Left cardiac atrium (tissue), 4 donors: ENCODE measurements around the gene NOL7. TPM values are rescaled to one million over a fixed set of nuclear protein-coding genes. Genes with fewer than 3 reads are reported as not detected.

Experiments used
- ATAC-seq, 2 donors: fragments of 200-7000 bp; cut with Tn5 transposase; one replicate each; pipeline ENCODE4 v1.9.1; 2020; ENCODE audit warnings: mild to moderate bottlenecking in 2 of 2, moderate library complexity in 2 of 2
- DNase-seq: peaks from one replicate; pipeline ENCODE4 v3.0.0-alpha.2; 2020
- intact Hi-C, 2 donors: fragments of 100-400 bp; cut with DNase I; formaldehyde crosslinking; loops; one replicate each; pipeline versions ENCODE4 v1.14.1 to v1.15.1; 2022 to 2023
- long read RNA-seq: library from polyadenylated mRNA; unstranded; transcript quantifications from one replicate; pipeline ENCODE4 v2.0.0, GENCODE V29; 2021
- total RNA-seq, 2 donors: library from RNA; stranded (reverse); fragmentation: NEBNext Ultra II Directional; extraction: Animal tissue kit (Norgen Biotek cat#: 25700); gene quantifications; one replicate each; pipeline ENCODE4 v1.2.1, GENCODE V29; 2021
- donor health status: DM: no; HTN: yes; CAD: no.
- donor health status: DM: no; HTN: yes; CAD: no; lungs with severe emphysema.
- donor health status: DM: yes; HTN: yes; CAD: no.
- donor health status: Dilated cardiomyopathy.

Gene NOL7
- 10 to 100 TPM; 41.4 to 50.5 TPM for total RNA-seq
- long read RNA-seq, transcript NOL7-202 (8 exons, 1,184 nt), result major isoform, 33 of 35 reads
- long read RNA-seq, partial matches to known transcripts, result 2 of 35 reads
- long read RNA-seq, other reads (novel, unspliced or antisense), result 0 of 35 reads

DNA sequence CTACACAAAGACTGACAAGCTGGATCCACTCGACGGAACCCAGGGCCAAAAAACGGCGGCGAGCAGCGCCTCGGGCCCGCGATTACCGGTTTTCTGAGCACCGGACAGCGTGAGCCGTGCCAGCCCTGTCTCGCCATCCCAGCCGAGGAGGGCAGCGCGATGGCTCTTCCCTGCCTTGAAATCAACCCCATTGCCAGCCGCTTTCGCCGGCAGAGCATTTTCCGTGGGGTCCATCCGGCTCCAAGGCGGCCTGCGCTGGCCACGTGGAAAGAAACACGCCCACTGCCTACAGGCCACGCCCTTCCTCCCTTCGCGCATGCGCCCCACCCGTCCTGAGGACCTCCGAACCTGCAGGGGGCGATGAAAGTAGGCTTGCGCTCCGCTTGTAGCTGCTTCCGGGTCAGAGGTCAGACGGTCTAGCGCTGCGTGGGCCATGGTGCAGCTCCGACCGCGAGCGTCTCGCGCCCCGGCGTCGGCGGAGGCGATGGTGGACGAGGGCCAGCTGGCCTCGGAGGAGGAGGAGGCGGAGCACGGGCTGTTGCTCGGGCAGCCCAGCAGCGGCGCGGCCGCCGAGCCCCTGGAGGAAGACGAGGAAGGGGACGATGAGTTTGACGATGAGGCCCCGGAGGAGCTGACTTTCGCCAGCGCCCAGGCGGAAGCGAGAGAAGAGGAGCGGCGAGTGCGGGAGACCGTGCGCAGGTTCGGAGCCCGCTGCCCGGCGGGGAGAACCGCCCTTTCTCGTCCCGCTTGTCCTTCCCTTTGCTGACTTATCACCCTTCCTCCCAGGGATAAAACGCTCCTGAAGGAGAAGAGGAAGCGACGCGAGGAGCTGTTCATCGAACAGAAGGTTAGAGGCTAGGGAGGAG, at the start of gene NOL7:
NOL7 (plus strand) TSS at position 410 of the 866 bp plus-strand sequence; CDS start at position 434, 24 bp downstream.
- ATAC-seq (peak; percentile 97), DNase-seq (peak; percentile 99)
- intact Hi-C loops, result loop anchor here in 1 of 2 donors (10.0 kb wide), 1 partner anchor 90 kb away; no protein-coding TSS in a partner anchor

DNA sequence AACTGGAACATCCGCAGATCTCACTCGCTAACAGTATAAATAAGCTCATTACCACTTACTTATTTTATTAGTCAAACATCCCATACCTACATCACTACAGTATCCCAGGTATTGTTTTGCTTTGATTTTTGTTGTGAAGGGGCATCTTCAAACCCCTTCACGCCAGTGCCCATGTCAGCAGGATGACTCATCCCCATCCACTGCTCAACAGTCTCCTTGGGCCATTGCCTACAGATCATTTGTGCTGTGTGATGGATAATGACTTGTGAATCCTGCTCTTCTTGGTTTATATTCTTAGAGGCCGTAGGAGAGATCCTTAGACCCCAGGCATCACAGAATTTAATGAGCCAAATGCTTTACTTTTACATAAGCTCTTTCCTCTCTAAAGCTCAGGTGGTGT, 49.2 kb upstream of the NOL7 start:
- ATAC-seq (no peak), DNase-seq (no peak)
- intact Hi-C loops, result no loop called here

DNA sequence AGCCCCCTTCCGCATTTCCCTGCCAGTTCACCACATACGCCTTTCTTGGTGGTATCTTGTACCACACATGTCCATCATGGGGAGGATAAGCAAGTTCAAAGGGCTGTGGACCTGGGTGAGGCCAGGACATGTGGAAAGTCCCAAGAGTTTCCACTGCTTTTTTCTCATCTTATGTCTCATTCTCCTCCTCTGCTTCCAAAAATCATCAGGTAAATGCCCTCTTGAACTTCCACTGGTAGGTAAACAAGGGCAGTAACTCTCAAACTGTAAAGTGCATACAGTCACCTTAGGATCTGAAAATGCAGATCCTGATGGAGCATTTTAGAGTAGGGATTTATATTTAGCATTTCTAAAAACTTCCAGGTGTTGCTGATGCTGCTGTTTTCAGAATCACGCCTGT, 48.6 kb upstream of the NOL7 start:
- intact Hi-C loops, result no loop called here
- no peak for ATAC-seq
- no peak for DNase-seq

- DNase-seq, result no peak
- intact Hi-C loops, result no loop called here
- ATAC-seq, result no peak
Measured at GRCh38 chr6:13568970-13569369, 46.2 kb upstream of the NOL7 start.

- intact Hi-C loops, result loop anchor here in 1 of 2 donors (10.0 kb wide), 1 partner anchor 87 kb away; the partner anchor contains the start of gene GFOD1
- no peak for DNase-seq
- ATAC-seq, result no peak
Measured at GRCh38 chr6:13572240-13572639, 42.9 kb upstream of the NOL7 start.

GRCh38 chr6:13572951-13573654, 42.0 kb upstream of the NOL7 start:
- no peak for ATAC-seq
- no peak for DNase-seq
- intact Hi-C loops, result loop anchor here in 1 of 2 donors (10.0 kb wide), 1 partner anchor 88 kb away; the partner anchor contains the start of gene GFOD1

- ATAC-seq (peak in 1 of 2 donors; percentile 11), DNase-seq (peak; percentile 54)
- intact Hi-C loops, result loop anchor here in 1 of 2 donors (10.0 kb wide), 1 partner anchor 89 kb away; the partner anchor contains the start of gene GFOD1
Measured at GRCh38 chr6:13573669-13574110, 41.4 kb upstream of the NOL7 start.

DNA sequence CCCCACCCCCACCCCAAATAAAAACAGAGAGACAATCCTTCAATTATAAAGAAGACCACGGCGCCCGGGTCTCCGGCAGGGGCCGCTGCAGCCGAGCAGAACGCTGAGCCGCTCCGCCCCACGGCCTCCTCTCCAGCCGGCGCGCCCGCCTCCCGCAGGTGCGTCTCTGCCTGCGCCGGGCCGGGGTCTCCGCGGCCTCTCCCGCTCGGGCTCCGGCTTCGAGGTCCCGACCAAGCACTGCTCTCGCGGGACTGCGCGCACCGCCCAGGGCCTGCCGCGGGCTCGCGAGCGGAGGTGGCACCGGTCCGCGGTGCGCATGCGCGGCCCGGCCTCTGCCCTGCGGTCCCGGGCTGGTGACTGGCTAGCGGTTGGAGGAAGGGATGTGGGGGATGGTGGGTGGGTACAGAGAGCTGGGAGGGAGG, 41.0 kb upstream of the NOL7 start:
- intact Hi-C loops, result loop anchor here in 1 of 2 donors (10.0 kb wide), 1 partner anchor 89 kb away; the partner anchor contains the start of gene GFOD1

DNA sequence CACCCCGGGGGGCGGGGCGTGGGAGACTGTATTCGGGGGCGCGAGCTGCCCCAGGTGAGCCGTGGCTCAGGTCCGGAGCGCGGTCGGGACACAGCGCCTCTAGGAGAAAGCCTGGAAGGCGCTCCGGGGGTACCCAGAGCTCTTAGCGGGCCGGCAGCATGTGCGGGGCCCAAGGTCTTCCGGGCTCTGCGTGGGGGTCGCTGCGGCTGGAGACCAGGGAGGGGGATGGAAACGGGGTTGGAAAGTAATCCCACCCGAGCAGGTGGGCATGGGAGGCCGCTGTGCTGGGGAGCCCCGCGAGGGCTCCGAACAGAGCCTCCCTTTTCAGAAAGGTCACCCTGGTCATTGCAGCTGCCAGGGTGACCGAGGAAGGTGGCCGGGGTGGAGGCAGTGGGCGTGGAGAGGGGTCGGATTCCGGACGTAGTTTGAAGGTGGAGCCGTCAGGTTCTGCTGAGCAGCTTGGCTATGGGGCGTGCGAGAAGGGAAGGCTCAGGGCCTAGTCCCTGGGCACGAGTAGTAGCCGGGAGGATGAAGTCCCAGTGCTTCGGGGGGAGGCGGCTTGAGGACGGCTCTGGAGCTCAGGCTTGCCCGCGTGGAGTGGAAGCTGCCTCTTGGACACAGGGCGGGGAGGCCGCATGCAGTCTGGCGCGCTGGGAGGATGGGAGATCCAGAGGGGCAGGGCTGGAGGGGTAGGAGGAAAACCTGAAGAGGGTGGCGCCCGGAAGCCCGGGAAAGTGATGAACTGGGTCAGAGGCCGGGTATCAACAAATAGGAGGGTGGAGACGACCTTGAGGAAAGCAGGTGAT, 40.4 kb upstream of the NOL7 start, which contains the start of gene SIRT5:
SIRT5 (plus strand) TSS at position 31 of the 806 bp plus-strand sequence. CDS start 9,510 bp downstream, outside the sequence.
- ATAC-seq (peak; percentile 70 to 79), DNase-seq (peak; percentile 85)
- intact Hi-C loops, result loop anchor here in 1 of 2 donors (10.0 kb wide), 1 partner anchor 90 kb away; the partner anchor contains the start of gene GFOD1

More for the DNA sequence above, 41.0 kb upstream of the NOL7 start:
- DNase-seq (peak; percentile 94), ATAC-seq (peak; percentile 97)

GRCh38 chr6:13575377-13575775, 39.8 kb upstream of the NOL7 start:
- intact Hi-C loops, result loop anchor here in 1 of 2 donors (10.0 kb wide), 1 partner anchor 91 kb away; the partner anchor contains the start of gene GFOD1
- DNase-seq, result no peak
- ATAC-seq, result no peak

DNA sequence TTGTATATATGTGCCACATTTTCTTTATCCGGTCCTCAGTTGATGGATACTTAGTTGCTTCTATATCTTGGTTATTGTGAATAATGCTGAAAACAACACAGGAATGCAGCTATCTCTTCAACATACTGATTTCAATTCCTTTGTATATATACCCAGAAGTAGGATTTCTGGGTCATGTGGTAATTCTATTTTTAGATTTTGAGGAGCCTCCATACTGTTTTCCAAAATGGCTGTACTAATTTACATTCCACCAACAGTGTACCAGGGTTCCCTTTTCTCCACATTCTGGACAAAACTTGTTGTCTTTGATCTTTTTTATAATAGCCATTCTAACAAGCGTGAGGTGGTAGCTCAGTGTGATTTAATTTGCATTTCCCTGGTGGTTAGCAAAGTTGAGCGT, 39.1 kb upstream of the NOL7 start:
- DNase-seq (no peak), ATAC-seq (no peak)
- intact Hi-C loops, result loop anchor here in 1 of 2 donors (10.0 kb wide), 1 partner anchor 91 kb away; the partner anchor contains the start of gene GFOD1

GRCh38 chr6:13577926-13578325, 37.2 kb upstream of the NOL7 start:
- DNase-seq, result no peak
- no peak for ATAC-seq
- intact Hi-C loops, result loop anchor here in 1 of 2 donors (10.0 kb wide), 1 partner anchor 93 kb away; the partner anchor contains the start of gene GFOD1

DNA sequence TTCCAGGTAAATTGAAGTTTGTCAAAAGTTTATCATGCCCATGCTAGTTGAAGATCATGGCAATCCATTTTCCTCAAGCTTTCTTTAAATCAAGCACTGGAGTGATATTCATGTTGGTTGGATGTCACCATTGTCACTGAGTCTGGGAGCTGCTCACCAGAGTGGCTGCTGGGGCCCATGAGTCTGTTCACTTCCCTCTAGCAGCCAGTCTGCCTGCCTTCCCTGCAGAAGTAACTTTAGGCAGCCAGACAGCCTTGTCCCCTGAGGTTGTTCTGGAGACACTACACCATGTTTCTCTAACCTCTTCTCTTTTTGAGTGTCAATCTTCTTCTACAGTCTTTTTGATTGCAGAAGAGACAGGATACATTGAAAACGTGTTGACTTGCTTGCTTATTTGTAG, 35.2 kb upstream of the NOL7 start:
- intact Hi-C loops, result loop anchor here in 1 of 2 donors (10.0 kb wide), 1 partner anchor 95 kb away; the partner anchor contains the start of gene GFOD1
- ATAC-seq, result no peak
- no peak for DNase-seq

DNA sequence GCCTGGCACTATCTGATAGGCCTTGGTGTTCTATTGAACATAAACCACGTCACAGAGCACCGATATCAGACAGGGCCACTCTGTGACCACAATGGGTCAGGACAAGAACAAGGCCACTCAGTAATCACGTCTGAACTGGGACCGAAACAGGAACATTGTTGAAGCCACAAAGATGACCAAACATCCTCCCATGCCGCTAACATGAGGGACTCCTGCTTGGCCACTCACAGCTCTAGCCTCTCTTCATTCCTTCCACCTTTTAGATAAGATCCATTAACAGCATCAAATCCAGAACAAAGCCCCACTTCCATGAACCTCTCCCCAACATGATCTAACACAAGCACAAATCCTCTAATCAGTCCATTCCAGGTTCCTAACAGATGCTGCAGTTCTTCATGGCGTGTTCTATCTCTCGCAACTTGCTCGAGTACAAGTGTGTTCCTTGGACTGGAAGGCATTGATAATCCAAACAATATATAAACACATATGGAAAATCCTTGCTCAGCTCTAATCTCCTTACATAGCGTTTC, 33.4 kb upstream of the NOL7 start:
- DNase-seq (no peak), ATAC-seq (no peak)
- intact Hi-C loops, result no loop called here

GRCh38 chr6:13586603-13587542, 28.3 kb upstream of the NOL7 start:
- intact Hi-C loops, result no loop called here
- ATAC-seq (no peak), DNase-seq (no peak)

- ATAC-seq (no peak), DNase-seq (no peak)
- intact Hi-C loops, result no loop called here
Measured at GRCh38 chr6:13589801-13590200, 25.3 kb upstream of the NOL7 start.
